Lung (tissue), 12 donors: Measurements from ENCODE around the gene ALG11. TPM values are rescaled to one million over a fixed set of nuclear protein-coding genes. Genes with fewer than 3 reads are reported as not detected.

Source experiments
- ATAC-seq: fragments of 200-7000 bp; cut with Tn5 transposase; one replicate; pipeline ENCODE4 v1.9.1; 2020; ENCODE audit warnings: moderate number of reproducible peaks; ENCODE audit not compliant: insufficient read depth, low FRiP score
- DNase-seq, 3 donors: peaks; one replicate each; pipeline ENCODE4 v3.0.0-alpha.2; 2013 to 2017
- H3K27ac ChIP-seq, 2 donors: one replicate each; pipeline ENCODE4 v1.5.1; 2013; ENCODE audit warnings: mild to moderate bottlenecking in 2 of 2, moderate library complexity in 2 of 2, control low read depth in 1 of 2, inconsistent platforms in 1 of 2, low read depth in 1 of 2, low read length in 1 of 2
- H3K27me3 ChIP-seq, 3 donors: one replicate each; pipeline ENCODE4 v1.5.1; 2013; ENCODE audit warnings: low read length in 2 of 3; ENCODE audit not compliant: control insufficient read depth in 3 of 3, insufficient read depth in 3 of 3
- H3K36me3 ChIP-seq, 4 donors: one replicate each; pipeline ENCODE4 v1.5.1; 2013; ENCODE audit warnings: low read length in 4 of 4, mild to moderate bottlenecking in 1 of 4, moderate library complexity in 1 of 4; ENCODE audit not compliant: control insufficient read depth in 4 of 4, insufficient read depth in 4 of 4
- H3K4me1 ChIP-seq, 5 donors: one replicate each; pipeline ENCODE4 v1.5.1; 2013; ENCODE audit warnings: low read length in 5 of 5, mild to moderate bottlenecking in 2 of 5, moderate library complexity in 1 of 5; ENCODE audit not compliant: control insufficient read depth in 5 of 5, insufficient read depth in 5 of 5
- H3K4me3 ChIP-seq: one replicate; pipeline ENCODE4 v1.5.1; 2013; ENCODE audit warnings: mild to moderate bottlenecking, control low read depth, moderate library complexity
- H3K9ac ChIP-seq, 2 donors: one replicate each; pipeline ENCODE4 v1.5.1; 2013; ENCODE audit warnings: low read length in 2 of 2, control low read depth in 1 of 2; ENCODE audit not compliant: insufficient read depth in 1 of 2
- H3K9me3 ChIP-seq, 4 donors: one replicate each; pipeline ENCODE4 v1.5.1; 2013; ENCODE audit warnings: low read length in 3 of 4, mild to moderate bottlenecking in 1 of 4, moderate library complexity in 1 of 4; ENCODE audit not compliant: control insufficient read depth in 4 of 4, insufficient read depth in 3 of 4
- WGBS, 2 donors: extraction: QIAGEN DNeasy Blood & Tissue Kit; methylation state at CpG; one replicate each; pipeline ENCODE4 v1.1.7; 2013; 5-methylcytosine and 5-hydroxymethylcytosine counted together
- polyA plus RNA-seq, 2 donors: library from polyadenylated mRNA; stranded (reverse); fragments of 200-250 nt; gene quantifications; one replicate each; pipeline ENCODE4 v1.2.1, GENCODE V29; 2013
- total RNA-seq, 2 donors: library from RNA; depleted of rRNA in 1 of 2; stranded (reverse); fragments of >200 nt in 1 of 2; gene quantifications; one replicate each; pipeline ENCODE4 v1.2.1, GENCODE V29; 2014 to 2021
- TF ChIP-seq, protein P1 (sequence below): IDR thresholded peaks from 2 replicates; pipeline ENCODE4 v1.5.1; 2012; ENCODE audit warnings: mild to moderate bottlenecking; ENCODE audit errors: control extremely low read depth, extremely low read depth
- donor health status: control.
- donor health status: control.
- donor health status: Bipolar disorder and iron deficiency.
- donor health status: healthy.
- donor health status: DM: yes; HTN: yes; CAD: no.

ALG11 gene
- total and polyA plus RNA-seq, 4 donors, result 5.3 to 31.3 (median 16.5) TPM

- Histone ChIP-seq H3K27me3 (no peaks in the 10 kb centered on the region), H3K9ac (no peak overlapping the region), H3K36me3 (no peaks in the 10 kb centered on the region), H3K4me3 (no peak overlapping the region), H3K9me3 (no peaks in the 10 kb centered on the region), H3K27ac (no peak overlapping the region), H3K4me1 (peaks cover 0 to 40% (median 17%) of the 10 kb centered on the region in 5 donors)
- no peak for ATAC-seq
- DNase-seq, result no peak
- TF ChIP-seq, protein P1, sequence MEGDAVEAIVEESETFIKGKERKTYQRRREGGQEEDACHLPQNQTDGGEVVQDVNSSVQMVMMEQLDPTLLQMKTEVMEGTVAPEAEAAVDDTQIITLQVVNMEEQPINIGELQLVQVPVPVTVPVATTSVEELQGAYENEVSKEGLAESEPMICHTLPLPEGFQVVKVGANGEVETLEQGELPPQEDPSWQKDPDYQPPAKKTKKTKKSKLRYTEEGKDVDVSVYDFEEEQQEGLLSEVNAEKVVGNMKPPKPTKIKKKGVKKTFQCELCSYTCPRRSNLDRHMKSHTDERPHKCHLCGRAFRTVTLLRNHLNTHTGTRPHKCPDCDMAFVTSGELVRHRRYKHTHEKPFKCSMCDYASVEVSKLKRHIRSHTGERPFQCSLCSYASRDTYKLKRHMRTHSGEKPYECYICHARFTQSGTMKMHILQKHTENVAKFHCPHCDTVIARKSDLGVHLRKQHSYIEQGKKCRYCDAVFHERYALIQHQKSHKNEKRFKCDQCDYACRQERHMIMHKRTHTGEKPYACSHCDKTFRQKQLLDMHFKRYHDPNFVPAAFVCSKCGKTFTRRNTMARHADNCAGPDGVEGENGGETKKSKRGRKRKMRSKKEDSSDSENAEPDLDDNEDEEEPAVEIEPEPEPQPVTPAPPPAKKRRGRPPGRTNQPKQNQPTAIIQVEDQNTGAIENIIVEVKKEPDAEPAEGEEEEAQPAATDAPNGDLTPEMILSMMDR, result no peak
- WGBS, 2 donors, result 94 to 96% methylated on average over 4 of the region's 4 CpGs
These were observed 15.6 kb upstream of the ALG11 start for GRCh38 chr13:51996641-51997040.

DNA sequence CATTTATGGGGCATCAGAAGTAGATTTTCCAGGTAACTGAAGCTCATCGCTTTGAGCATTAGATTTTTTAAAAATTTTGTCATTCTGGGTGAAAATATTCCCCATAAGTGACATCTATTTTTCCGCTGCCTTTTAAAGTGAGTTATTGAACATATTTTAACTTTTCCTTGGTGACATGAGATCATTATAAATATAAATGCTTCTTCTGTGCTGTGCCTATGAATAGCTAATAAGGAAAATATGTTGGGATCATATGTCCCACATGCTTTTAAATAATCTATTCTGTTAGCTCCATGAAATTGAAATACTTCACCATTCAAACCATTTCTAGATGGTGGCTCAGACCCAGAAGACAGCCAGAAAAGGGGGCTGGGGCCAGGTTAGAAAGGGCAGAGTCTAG lies 15.0 kb upstream of the ALG11 start:
- 97% methylated on average over 2 of the region's 2 CpGs for WGBS, 2 donors
- Histone ChIP-seq H3K4me3 (no peak overlapping the region), H3K9ac (no peak overlapping the region), H3K27ac (no peak overlapping the region), H3K36me3 (no peaks in the 10 kb centered on the region), H3K9me3 (no peaks in the 10 kb centered on the region), H3K4me1 (peaks cover 0 to 40% (median 17%) of the 10 kb centered on the region in 5 donors), H3K27me3 (no peaks in the 10 kb centered on the region)
- TF ChIP-seq, protein P1, result no peak
- no peak for DNase-seq
- no peak for ATAC-seq

- H3K27me3 ChIP-seq, result no peaks in the 10 kb centered on the region
- H3K4me3 ChIP-seq, result no peak overlapping the region
- no peaks in the 10 kb centered on the region for H3K36me3 ChIP-seq
- H3K9me3 ChIP-seq, result no peaks in the 10 kb centered on the region
- WGBS, 2 donors, result 83 to 86% methylated on average over 8 of the region's 8 CpGs
- H3K27ac ChIP-seq, result no peak overlapping the region
- H3K4me1 ChIP-seq, result peaks cover 0 to 40% (median 17%) of the 10 kb centered on the region in 5 donors
- no peak overlapping the region for H3K9ac ChIP-seq
- DNase-seq (no peak), ATAC-seq (no peak)
- TF ChIP-seq, protein P1, result no peak
These were observed 14.4 kb upstream of the ALG11 start for GRCh38 chr13:51997641-51998330.
